ENCODE measurements around the gene KRT86. TPM values are rescaled to one million over a fixed set of nuclear protein-coding genes. Genes with fewer than 3 reads are reported as not detected.

Gene KRT86
- total and polyA plus RNA-seq, 9 of the 15 experiments (the other 6 are each of a cell fraction or from before 2014, with no cell fraction given), result not detected

- TF ChIP-seq, protein P1, sequence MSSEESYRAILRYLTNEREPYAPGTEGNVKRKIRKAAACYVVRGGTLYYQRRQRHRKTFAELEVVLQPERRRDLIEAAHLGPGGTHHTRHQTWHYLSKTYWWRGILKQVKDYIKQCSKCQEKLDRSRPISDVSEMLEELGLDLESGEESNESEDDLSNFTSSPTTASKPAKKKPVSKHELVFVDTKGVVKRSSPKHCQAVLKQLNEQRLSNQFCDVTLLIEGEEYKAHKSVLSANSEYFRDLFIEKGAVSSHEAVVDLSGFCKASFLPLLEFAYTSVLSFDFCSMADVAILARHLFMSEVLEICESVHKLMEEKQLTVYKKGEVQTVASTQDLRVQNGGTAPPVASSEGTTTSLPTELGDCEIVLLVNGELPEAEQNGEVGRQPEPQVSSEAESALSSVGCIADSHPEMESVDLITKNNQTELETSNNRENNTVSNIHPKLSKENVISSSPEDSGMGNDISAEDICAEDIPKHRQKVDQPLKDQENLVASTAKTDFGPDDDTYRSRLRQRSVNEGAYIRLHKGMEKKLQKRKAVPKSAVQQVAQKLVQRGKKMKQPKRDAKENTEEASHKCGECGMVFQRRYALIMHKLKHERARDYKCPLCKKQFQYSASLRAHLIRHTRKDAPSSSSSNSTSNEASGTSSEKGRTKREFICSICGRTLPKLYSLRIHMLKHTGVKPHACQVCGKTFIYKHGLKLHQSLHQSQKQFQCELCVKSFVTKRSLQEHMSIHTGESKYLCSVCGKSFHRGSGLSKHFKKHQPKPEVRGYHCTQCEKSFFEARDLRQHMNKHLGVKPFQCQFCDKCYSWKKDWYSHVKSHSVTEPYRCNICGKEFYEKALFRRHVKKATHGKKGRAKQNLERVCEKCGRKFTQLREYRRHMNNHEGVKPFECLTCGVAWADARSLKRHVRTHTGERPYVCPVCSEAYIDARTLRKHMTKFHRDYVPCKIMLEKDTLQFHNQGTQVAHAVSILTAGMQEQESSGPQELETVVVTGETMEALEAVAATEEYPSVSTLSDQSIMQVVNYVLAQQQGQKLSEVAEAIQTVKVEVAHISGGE (CRISPR knock-in tag; IDR thresholded peaks at IDR 0.05), result no peak
- no peak for TF ChIP-seq HDAC1 (IDR thresholded peaks at IDR 0.05)
- no peak for TF ChIP-seq ZNF778 (CRISPR knock-in tag; IDR thresholded peaks at IDR 0.05)
- no peak for TF ChIP-seq ZNF274 (IDR thresholded peaks at IDR 0.05; ENCODE audit: borderline replicate concordance, low read depth, low read length)
- no peak for TF ChIP-seq SRF (CRISPR knock-in tag; IDR thresholded peaks at IDR 0.05)
- no peak for TF ChIP-seq MTA3 (IDR thresholded peaks at IDR 0.05; ENCODE audit: borderline replicate concordance)
- TF ChIP-seq, protein P2, sequence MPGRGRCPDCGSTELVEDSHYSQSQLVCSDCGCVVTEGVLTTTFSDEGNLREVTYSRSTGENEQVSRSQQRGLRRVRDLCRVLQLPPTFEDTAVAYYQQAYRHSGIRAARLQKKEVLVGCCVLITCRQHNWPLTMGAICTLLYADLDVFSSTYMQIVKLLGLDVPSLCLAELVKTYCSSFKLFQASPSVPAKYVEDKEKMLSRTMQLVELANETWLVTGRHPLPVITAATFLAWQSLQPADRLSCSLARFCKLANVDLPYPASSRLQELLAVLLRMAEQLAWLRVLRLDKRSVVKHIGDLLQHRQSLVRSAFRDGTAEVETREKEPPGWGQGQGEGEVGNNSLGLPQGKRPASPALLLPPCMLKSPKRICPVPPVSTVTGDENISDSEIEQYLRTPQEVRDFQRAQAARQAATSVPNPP (IDR thresholded peaks at IDR 0.05; ENCODE audit: borderline replicate concordance, insufficient read depth, insufficient read length), result no peak
- TF ChIP-seq ZNF165 (CRISPR knock-in tag; IDR thresholded peaks at IDR 0.05; ENCODE audit: borderline replicate concordance), result no peak
- TF ChIP-seq SRSF1 (IDR thresholded peaks at IDR 0.05; ENCODE audit: low read depth, low read length), result no peak
- no peak for TF ChIP-seq PHTF2 (CRISPR knock-in tag; IDR thresholded peaks at IDR 0.05)
- TF ChIP-seq, protein P3, sequence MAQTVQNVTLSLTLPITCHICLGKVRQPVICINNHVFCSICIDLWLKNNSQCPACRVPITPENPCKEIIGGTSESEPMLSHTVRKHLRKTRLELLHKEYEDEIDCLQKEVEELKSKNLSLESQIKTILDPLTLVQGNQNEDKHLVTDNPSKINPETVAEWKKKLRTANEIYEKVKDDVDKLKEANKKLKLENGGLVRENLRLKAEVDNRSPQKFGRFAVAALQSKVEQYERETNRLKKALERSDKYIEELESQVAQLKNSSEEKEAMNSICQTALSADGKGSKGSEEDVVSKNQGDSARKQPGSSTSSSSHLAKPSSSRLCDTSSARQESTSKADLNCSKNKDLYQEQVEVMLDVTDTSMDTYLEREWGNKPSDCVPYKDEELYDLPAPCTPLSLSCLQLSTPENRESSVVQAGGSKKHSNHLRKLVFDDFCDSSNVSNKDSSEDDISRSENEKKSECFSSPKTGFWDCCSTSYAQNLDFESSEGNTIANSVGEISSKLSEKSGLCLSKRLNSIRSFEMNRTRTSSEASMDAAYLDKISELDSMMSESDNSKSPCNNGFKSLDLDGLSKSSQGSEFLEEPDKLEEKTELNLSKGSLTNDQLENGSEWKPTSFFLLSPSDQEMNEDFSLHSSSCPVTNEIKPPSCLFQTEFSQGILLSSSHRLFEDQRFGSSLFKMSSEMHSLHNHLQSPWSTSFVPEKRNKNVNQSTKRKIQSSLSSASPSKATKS (CRISPR knock-in tag; IDR thresholded peaks at IDR 0.05), result no peak
Measured at GRCh38 chr12:52318241-52318990, 44.0 kb downstream of the KRT86 start (continued).
